ENCODE data around the gene HOXA13. TPM values are rescaled to one million over a fixed set of nuclear protein-coding genes. Genes with fewer than 3 reads are reported as not detected.

The HOXA13 gene
- polyA plus RNA-seq, 1 donor from 2014 or later: not detected

DNA sequence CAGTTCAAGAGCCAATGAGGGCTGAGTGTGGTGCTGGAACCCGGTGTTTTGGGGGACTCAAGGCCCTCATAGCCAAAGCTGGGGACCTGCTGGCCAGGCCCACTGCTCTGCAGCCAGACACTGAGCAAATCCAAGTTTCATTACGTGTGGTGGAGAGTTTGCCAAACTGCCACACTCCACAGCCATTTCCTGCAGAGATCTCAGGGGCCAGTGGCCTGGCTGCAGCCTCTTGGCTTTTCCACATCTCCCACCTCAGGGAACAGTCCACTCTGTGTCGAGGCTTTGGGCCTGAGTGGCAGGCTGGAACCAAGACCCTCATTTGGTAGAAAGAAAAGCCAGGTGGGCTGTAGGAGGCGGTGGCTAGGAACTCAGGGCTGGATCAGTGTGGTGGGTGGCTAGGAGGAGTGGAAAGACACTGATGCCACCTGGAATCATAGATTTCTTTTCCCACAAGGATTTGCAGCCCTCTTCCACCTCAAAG lies 18.1 kb downstream of the HOXA13 start:
- H3K4me2 ChIP-seq (ENCODE audit: low read length): no peak overlapping the region
- H4K20me1 ChIP-seq (ENCODE audit: insufficient read depth): no peaks in the 10 kb centered on the region
- TF ChIP-seq POLR2AphosphoS5 (IDR thresholded peaks at IDR 0.05): no peak
- TF ChIP-seq MXI1 (conservative IDR thresholded peaks at IDR 0.05; ENCODE audit: poor library complexity, severe bottlenecking): no peak
- TF ChIP-seq SMC3 (conservative IDR thresholded peaks at IDR 0.05; ENCODE audit: poor library complexity): no peak
- no peak for TF ChIP-seq TAF1 (IDR thresholded peaks at IDR 0.05; ENCODE audit: low read depth)
- no peak for TF ChIP-seq EZH2 (IDR thresholded peaks at IDR 0.05; ENCODE audit: borderline replicate concordance, insufficient read depth, low read length, poor library complexity, severe bottlenecking)
- TF ChIP-seq CTCF (IDR thresholded peaks at IDR 0.05; ENCODE audit: poor library complexity, severe bottlenecking): no peak
- TF ChIP-seq REST (IDR thresholded peaks at IDR 0.05; ENCODE audit: borderline replicate concordance): no peak
- no peak for TF ChIP-seq EP300 (conservative IDR thresholded peaks at IDR 0.05; ENCODE audit: poor library complexity, severe bottlenecking)
- no peak for TF ChIP-seq RAD21 (conservative IDR thresholded peaks at IDR 0.05)
- H3K9me2 ChIP-seq (ENCODE audit: insufficient read depth, low read length): no peaks in the 10 kb centered on the region
- H3K4me3 ChIP-seq (ENCODE audit: low read length): no peak overlapping the region
- H3K9ac ChIP-seq (ENCODE audit: low read length): no peak overlapping the region
- no peaks in the 10 kb centered on the region for H3K36me3 ChIP-seq (ENCODE audit: insufficient read depth, low read length)
- no peaks in the 10 kb centered on the region for H3F3A ChIP-seq (ENCODE audit: insufficient read depth, low read length, poor library complexity, severe bottlenecking)
- H3K27ac ChIP-seq (ENCODE audit: low read length): no peak overlapping the region
- no peaks in the 10 kb centered on the region for H3K79me2 ChIP-seq (replicated peaks; ENCODE audit: insufficient read depth, low read length)
- H2AFZ ChIP-seq (ENCODE audit: low read depth, low read length): no peak overlapping the region
- peaks cover 14% of the 10 kb centered on the region for H3K9me3 ChIP-seq (ENCODE audit: low read length)
- H3K27me3 ChIP-seq (ENCODE audit: insufficient read depth, low read depth, low read length): peaks cover 100% of the 10 kb centered on the region

DNA sequence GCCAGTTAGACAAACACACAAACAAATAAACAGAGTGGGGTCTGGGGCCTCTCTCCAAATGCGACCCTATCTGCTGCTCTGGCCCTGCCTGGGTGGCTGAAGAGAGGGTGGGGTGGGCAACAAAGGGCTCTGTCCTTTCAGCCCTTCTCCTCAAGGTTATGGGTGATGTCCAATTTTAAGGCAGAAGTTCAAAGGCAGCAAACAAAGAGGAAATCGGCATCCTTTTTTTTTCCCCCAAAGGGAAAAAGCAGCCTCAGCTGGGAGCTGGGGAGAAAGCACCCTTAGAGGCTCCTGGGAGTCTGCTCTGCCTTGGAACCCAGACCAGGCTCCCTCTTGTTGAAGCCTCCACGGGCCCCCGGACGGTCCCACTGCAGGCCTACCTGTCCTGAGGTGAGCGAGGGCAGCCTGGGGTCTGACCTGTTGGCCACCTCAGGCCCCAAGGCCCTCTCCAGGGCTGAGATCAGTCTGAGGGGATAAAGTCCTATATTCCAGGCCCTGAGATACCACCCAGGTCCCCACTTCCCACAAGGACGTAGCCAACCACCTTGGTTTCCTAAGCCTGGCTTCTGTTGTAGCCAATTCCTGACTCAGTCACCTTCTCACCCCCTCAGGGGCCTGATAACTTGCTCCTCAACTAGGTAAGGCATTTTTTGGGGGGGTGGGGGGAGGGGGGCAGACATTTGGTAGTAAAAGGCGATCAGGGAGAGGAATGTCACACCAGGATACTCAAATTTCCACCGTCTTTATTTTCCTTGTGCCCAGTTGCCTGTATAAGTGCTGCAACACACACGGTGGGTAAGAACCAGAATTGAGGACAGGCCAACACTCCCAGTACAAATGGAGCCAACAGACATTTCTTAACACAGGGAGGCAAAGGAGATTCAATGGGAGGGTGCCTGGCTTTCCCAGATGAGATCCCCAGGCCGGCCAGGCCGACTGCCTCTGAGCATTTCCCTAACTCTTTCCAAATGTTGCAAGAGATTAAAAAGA lies 19.2 kb downstream of the HOXA13 start:
- Histone ChIP-seq H3K27ac (ENCODE audit: low read length) (no peak overlapping the region), H3K79me2 (replicated peaks; ENCODE audit: insufficient read depth, low read length) (no peaks in the 10 kb centered on the region), H3K36me3 (ENCODE audit: insufficient read depth, low read length) (no peaks in the 10 kb centered on the region), H3K9ac (ENCODE audit: low read length) (no peak overlapping the region), H3K27me3 (ENCODE audit: insufficient read depth, low read depth, low read length) (peaks cover 100% of the 10 kb centered on the region), H3K4me3 (ENCODE audit: low read length) (no peak overlapping the region), H4K20me1 (ENCODE audit: insufficient read depth) (no peaks in the 10 kb centered on the region), H3K9me2 (ENCODE audit: insufficient read depth, low read length) (no peaks in the 10 kb centered on the region), H2AFZ (ENCODE audit: low read depth, low read length) (no peak overlapping the region), H3K4me2 (ENCODE audit: low read length) (no peak overlapping the region), H3F3A (ENCODE audit: insufficient read depth, low read length, poor library complexity, severe bottlenecking) (no peaks in the 10 kb centered on the region), H3K9me3 (ENCODE audit: low read length) (peaks cover 10% of the 10 kb centered on the region)
- no peak for TF ChIP-seq CTCF (IDR thresholded peaks at IDR 0.05; ENCODE audit: poor library complexity, severe bottlenecking)
- no peak for TF ChIP-seq EZH2 (IDR thresholded peaks at IDR 0.05; ENCODE audit: borderline replicate concordance, insufficient read depth, low read length, poor library complexity, severe bottlenecking)
- TF ChIP-seq POLR2AphosphoS5 (IDR thresholded peaks at IDR 0.05): no peak
- no peak for TF ChIP-seq REST (IDR thresholded peaks at IDR 0.05; ENCODE audit: borderline replicate concordance)
- no peak for TF ChIP-seq EP300 (conservative IDR thresholded peaks at IDR 0.05; ENCODE audit: poor library complexity, severe bottlenecking)
- TF ChIP-seq MXI1 (conservative IDR thresholded peaks at IDR 0.05; ENCODE audit: poor library complexity, severe bottlenecking): no peak
- no peak for TF ChIP-seq RAD21 (conservative IDR thresholded peaks at IDR 0.05)
- no peak for TF ChIP-seq SMC3 (conservative IDR thresholded peaks at IDR 0.05; ENCODE audit: poor library complexity)
- TF ChIP-seq TAF1 (IDR thresholded peaks at IDR 0.05; ENCODE audit: low read depth): no peak

Data from neural cell (in vitro differentiated cells).